K562 (cell line): ENCODE data around the gene BMP2K. TPM values are rescaled to one million over a fixed set of nuclear protein-coding genes. Genes with fewer than 3 reads are reported as not detected.

ENCODE experiments used
- CBX1 ChIP-seq: sonication (generic); IDR thresholded peaks from 2 replicates; pipeline ENCODE4 v1.6.1; 2016; ENCODE audit warnings: antibody characterized with exemption, low read depth, mild to moderate bottlenecking
- E2F8 ChIP-seq: fragments of 450-650 bp; IDR thresholded peaks from 2 replicates; pipeline ENCODE4 v1.7.1; 2018; ENCODE audit warnings: mild to moderate bottlenecking, low read depth; ENCODE audit not compliant: partially characterized antibody
- ELF4 ChIP-seq: fragments of 450-650 bp; formaldehyde crosslinking; IDR thresholded peaks from 2 replicates; pipeline ENCODE4 v1.4.0; 2022; ENCODE audit warnings: missing genetic modification characterization
- KLF6 ChIP-seq: fragments of 250-450 bp; sonication (Bioruptor Pico); IDR thresholded peaks from 2 replicates; pipeline ENCODE4 v1.4.0; 2020; ENCODE audit warnings: mild to moderate bottlenecking, moderate library complexity, borderline replicate concordance
- L3MBTL2 ChIP-seq: fragments of 450-650 bp; IDR thresholded peaks from 2 replicates; pipeline ENCODE4 v1.6.1; 2016; ENCODE audit warnings: mild to moderate bottlenecking, moderate library complexity
- MAFG ChIP-seq: fragments of 450-650 bp; conservative IDR thresholded peaks from 2 replicates; pipeline ENCODE4 v1.6.1; 2016; ENCODE audit warnings: missing genetic modification characterization, missing compliant biosample characterization
- MAZ ChIP-seq, 2 experiments: fragments of 450-650 bp in 1 of 2; sonication (generic) in 1 of 2; formaldehyde crosslinking; IDR thresholded peaks in 1 of 2; conservative IDR thresholded peaks in 1 of 2; 2 replicates each; pipeline versions ENCODE4 v1.4.0 to v1.5.0; 2020; ENCODE audit warnings: mild to moderate bottlenecking in 1 of 2, missing genetic modification reagents in 1 of 2
- MYBL2 ChIP-seq, 2 experiments: fragments of 450-650 bp in 1 of 2; sonication (generic) in 1 of 2; formaldehyde crosslinking in 1 of 2; IDR thresholded peaks; 2 replicates each; pipeline versions ENCODE4 v1.6.1 to v1.8.1; 2017 to 2022; ENCODE audit warnings: borderline replicate concordance in 1 of 2, inconsistent platforms in 1 of 2, low read depth in 1 of 2, mild to moderate bottlenecking in 1 of 2, missing genetic modification reagents in 1 of 2, moderate library complexity in 1 of 2
- PRMT5 ChIP-seq: sonication (generic); formaldehyde crosslinking; IDR thresholded peaks from 2 replicates; pipeline ENCODE4 v1.5.0; 2020; ENCODE audit warnings: missing genetic modification reagents
- RBM25 ChIP-seq: fragments of 200-400 bp; formaldehyde crosslinking; IDR thresholded peaks from 2 replicates; pipeline ENCODE4 v1.6.1; 2018; ENCODE audit warnings: low read length, low read depth, moderate library complexity; ENCODE audit not compliant: severe bottlenecking
- RNF2 ChIP-seq: sonication (generic); IDR thresholded peaks from 2 replicates; pipeline ENCODE4 v1.6.1; 2016
- SNIP1 ChIP-seq: fragments of 450-650 bp; IDR thresholded peaks from 2 replicates; pipeline ENCODE4 v1.7.1; 2017; ENCODE audit warnings: low read depth, mild to moderate bottlenecking
- STAT5B ChIP-seq: fragments of 250-450 bp; sonication (Bioruptor Pico); IDR thresholded peaks from 2 replicates; pipeline ENCODE4 v1.8.0; 2021; ENCODE audit warnings: mild to moderate bottlenecking, inconsistent platforms
- TFAM ChIP-seq: fragments of 250-450 bp; sonication (Bioruptor Pico); conservative IDR thresholded peaks from 2 replicates; pipeline ENCODE4 v1.5.0; 2021; ENCODE audit warnings: mild to moderate bottlenecking, moderate library complexity
- ZNF175 ChIP-seq: fragments of 200-800 bp; sonication (Bioruptor generic); IDR thresholded peaks from 2 replicates; pipeline ENCODE4 v1.6.1; 2016; ENCODE audit warnings: low read depth, mild to moderate bottlenecking, missing genetic modification characterization, missing compliant biosample characterization
- ZNF232 ChIP-seq: sonication (generic); formaldehyde crosslinking; IDR thresholded peaks from 2 replicates; pipeline ENCODE4 v1.8.0; 2022; ENCODE audit warnings: mild to moderate bottlenecking, missing genetic modification reagents
- ZNF398 ChIP-seq: fragments of 250-450 bp; sonication (Bioruptor Pico); IDR thresholded peaks from 2 replicates; pipeline ENCODE4 v1.8.0; 2021; ENCODE audit warnings: moderate library complexity, mild to moderate bottlenecking, inconsistent platforms
- ZNF830 ChIP-seq: fragments of 250-450 bp; sonication (Bioruptor Pico); IDR thresholded peaks from 2 replicates; pipeline ENCODE4 v1.5.0; 2021; ENCODE audit warnings: mild to moderate bottlenecking
- polyA plus RNA-seq, 8 experiments: library from polyadenylated mRNA; depleted of rRNA in 4 of 8; stranded (reverse) in 5 of 8; unstranded in 3 of 8; fragments of >200 nt; fragmentation: Nextera tagmentation in 2 of 8; fragmentation: Illumina TruSeq in 1 of 8; extraction: Ambion mirVana in 2 of 8; extraction: Trizol in 1 of 8; gene quantifications; 2 replicates each; pipeline versions ENCODE4 v1.2.1 to v1.2.3, GENCODE V29; 2011 to 2014; ENCODE audit warnings: inconsistent platforms in 1 of 8, missing spikeins in 1 of 8
- total RNA-seq, 7 experiments: library from RNA; depleted of rRNA in 6 of 7; stranded (reverse); fragments of >200 nt in 6 of 7; fragmentation: Illumina TruSeq in 2 of 7; extraction: Trizol in 2 of 7; gene quantifications; 2 replicates each; pipeline versions ENCODE4 v1.2.1 to v1.2.3, GENCODE V29; 2011 to 2021; ENCODE audit warnings: low replicate concordance in 1 of 7

Gene BMP2K
- total and polyA plus RNA-seq, 9 of the 15 experiments (the other 6 are each of a cell fraction or from before 2014, with no cell fraction given): 17.0 to 217 (median 104) TPM

- no peak for TF ChIP-seq CBX1
- TF ChIP-seq SNIP1: no peak
- peak in 1 of 2 experiments; percentile 72; a peak in 2 of 4 replicates for TF ChIP-seq MAZ (CRISPR knock-in tag; conservative IDR thresholded peaks at IDR 0.05 in 1 of 2, IDR thresholded peaks at IDR 0.05 in 1 of 2)
- no peak for TF ChIP-seq ZNF232 (CRISPR knock-in tag)
- no peak for TF ChIP-seq MAFG (tag)
- no peak for TF ChIP-seq E2F8
- TF ChIP-seq MYBL2 (IDR thresholded peaks at IDR 0.05; ENCODE audit: low read depth): no peak
- TF ChIP-seq MYBL2 (CRISPR knock-in tag; IDR thresholded peaks at IDR 0.05; ENCODE audit: borderline replicate concordance): no peak
- no peak for TF ChIP-seq ELF4 (CRISPR knock-in tag)
- peak; percentile 39 for TF ChIP-seq RBM25
- TF ChIP-seq ZNF830 (CRISPR knock-in tag): no peak
- TF ChIP-seq ZNF175 (CRISPR knock-in tag): 0 out of 2 replicates have a peak, but pooled peaks have one; percentile 23
- no peak for TF ChIP-seq TFAM
- no peak for TF ChIP-seq KLF6
- TF ChIP-seq PRMT5 (CRISPR knock-in tag): no peak
- no peak for TF ChIP-seq RNF2
- no peak for TF ChIP-seq STAT5B
- TF ChIP-seq ZNF398 (CRISPR knock-in tag): no peak
- no peak for TF ChIP-seq L3MBTL2
These were observed at the start of gene BMP2K (continued) for GRCh38 chr4:78776079-78776728.
